HG02970 (cell line): Measurements from ENCODE around the gene NCAN.

Source experiments
- ATAC-seq: cut with Tn5 transposase; IDR thresholded peaks from one replicate; pipeline ENCODE4 v1.9.1; 2021; ENCODE audit warnings: mild to moderate bottlenecking, moderate library complexity, moderate number of reproducible peaks; ENCODE audit not compliant: unreplicated experiment, low FRiP score

Gene NCAN

DNA sequence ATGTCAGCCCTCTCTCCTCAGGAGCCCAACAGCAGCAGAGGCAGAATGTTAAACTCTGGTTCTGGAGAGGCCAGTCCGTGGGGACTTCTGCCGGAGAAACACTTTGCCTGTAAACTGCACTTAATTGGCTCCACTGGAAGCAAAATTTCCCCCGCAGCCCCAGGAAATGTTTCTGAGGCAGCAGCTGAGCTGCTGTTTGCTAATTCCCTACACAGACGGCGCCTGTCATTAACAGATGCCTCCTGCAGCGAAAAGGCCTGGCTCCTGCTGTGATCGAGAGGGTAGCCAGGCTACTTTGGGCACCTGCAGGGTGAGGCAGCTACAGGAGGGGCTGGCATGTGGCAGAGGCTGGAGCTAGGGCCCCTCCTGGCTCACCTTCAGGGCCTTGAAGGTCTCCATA lies 66.6 kb downstream of the NCAN start:
- no peak for ATAC-seq

DNA sequence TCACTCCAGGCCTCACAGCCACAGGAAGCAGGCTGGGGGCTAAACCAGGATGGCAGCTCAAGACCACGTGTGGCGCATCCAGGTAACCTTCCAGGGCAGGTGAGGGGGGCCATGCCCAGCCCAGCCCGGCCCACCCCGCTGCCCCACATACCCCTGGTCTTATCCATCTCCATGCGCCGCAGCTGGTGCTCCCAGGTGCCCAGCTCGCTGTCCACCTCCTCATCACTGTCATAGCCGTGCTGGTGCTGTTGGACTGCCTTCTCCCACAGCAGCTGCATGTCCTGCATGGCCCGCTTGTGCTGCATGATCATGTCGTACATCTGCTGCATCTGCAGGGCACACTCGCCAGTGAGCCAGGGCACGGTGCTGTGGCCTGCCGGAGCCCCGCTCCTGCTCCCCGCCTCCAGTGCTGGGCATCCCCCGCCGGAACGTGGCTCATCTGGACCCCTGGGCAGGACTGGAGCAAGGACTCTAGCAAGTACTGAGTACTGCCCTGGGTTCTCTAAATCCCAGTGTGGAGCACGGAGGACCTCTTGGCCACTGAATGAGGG lies 67.4 kb downstream of the NCAN start:
- no peak for ATAC-seq

GRCh38 chr19:19279853-19280252 lies 68.1 kb downstream of the NCAN start:
- ATAC-seq: no peak

DNA sequence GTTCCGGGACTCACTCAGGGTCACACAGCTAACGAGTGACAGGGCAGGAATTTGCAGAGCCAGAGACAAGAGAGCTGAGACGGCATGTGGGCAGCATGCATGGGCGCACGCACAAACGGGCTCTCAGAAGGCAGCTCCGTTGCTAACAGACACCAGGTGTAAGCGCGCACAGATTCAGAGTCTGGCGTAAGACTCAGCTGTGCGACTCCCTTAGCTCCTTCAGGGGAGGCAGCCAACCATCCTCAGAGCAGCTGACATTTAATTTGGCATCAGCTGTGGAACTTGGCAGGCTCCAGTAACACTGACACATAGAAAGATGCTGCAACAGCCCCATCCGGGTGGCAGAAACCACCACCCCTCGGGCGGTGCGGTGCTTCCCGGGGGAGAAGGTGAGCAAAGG lies 68.8 kb downstream of the NCAN start:
- no peak for ATAC-seq

DNA sequence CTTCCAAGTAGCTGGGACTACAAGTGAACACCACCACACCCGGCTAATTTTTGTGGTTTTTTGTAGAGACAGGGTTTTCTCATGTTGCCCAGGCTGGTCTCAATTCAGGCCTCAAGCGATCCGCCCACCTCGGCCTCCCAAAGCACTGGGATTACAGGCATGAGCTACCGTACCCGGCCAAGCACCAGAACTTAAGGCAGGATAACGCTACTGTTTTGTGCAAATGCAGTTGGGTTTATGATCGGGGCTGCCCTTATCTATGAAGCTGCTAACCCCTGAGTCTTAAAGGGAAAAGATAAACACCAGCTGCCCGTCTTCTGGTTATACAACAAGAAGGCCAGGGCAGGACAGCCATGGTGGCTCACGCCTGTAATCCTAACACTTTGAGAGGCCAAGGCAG lies 73.9 kb downstream of the NCAN start:
- ATAC-seq: no peak

GRCh38 chr19:19292607-19293006 lies 80.8 kb downstream of the NCAN start:
- no peak for ATAC-seq

- ATAC-seq: no peak
These were observed 83.2 kb downstream of the NCAN start for GRCh38 chr19:19294914-19295313.

DNA sequence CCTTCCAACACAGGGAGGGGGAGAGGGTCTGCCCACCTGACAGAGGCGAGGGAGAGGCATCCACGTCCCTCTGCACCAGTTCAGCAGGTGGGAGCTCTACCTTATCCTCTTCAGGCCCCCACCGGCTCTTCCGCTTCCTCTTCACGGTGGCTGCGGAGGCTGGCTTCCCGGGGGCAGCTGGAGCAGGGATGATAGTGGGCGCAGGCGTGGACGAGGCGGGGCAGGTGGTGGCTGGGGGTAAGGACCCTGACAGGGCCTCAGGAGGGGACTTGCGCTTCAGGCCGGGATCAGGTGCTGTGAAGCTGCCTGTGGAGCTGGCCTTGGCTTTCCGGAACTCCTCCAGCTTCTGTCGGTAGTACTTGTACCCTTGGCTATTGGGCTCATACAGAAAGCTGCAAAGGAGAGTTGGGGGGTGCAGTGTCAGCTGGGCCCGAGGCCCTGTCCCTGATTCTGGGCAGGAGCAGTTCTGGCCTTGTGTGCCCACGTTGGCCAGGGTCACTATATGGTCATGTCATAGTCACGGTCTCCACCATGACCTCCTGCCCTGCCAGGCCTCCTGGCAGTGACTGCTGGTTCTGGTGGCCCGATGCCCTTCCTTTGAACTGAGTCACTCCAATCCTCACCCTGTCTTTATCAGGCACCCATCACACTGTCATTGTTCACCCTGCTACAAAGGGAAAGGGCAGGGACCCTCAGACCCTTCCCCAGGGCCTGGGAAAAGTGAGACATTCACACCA lies 85.4 kb downstream of the NCAN start:
- ATAC-seq: no peak

DNA sequence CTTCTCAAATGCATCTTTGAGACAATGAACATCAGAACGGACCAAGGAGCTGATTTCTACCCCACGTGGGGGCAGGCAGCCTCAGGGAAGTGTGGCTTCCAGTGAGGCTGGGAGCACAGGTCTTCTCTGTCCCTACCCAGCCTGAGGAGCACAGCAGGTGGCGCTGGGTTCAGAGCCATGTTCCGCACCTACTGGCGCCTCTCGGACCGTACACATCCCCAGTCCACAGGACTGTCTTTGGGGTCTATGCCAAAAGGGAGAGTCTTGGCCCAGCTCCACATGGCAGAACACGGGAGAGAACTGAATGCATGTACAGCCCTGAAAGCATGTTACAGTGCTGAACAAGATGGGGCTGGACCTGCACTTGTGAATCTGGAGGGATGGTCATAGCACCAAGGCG lies 86.0 kb downstream of the NCAN start:
- ATAC-seq: no peak

DNA sequence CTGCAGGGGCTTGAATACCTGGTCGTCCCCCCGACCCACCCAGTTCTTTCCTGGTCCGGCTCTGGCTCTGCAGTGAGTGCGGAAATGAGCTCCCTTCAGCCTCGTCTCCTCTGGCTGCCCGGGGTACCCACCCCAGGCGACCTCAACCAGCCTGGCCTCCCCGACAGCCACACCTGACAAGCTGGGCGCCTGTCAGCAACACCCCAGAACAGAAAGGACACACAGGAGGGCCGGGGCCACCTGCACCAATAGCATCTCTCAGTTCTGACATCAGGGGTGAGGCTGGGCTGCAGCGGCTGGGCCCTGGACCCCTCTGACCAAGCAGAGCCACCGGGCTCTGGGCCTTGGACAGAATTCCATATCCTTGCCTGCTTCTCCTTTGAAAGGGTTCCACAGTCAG lies 88.9 kb downstream of the NCAN start:
- ATAC-seq: no peak
